Heart left ventricle (tissue), 16 donors: ENCODE measurements around the gene METTL24. TPM values are rescaled to one million over a fixed set of nuclear protein-coding genes. Genes with fewer than 3 reads are reported as not detected.

Experiments used
- ATAC-seq, 4 donors: fragments of 200-7000 bp; cut with Tn5 transposase; one replicate each; pipeline ENCODE4 v1.9.1; 2020 to 2022; ENCODE audit warnings: moderate library complexity in 4 of 4, mild to moderate bottlenecking in 3 of 4, moderate number of reproducible peaks in 1 of 4
- DNase-seq, 5 donors: peaks; one replicate each; pipeline ENCODE4 v3.0.0-alpha.2; 2020
- H3K27ac ChIP-seq, 12 donors: fragments of 200-600 bp; sonication (generic) in 4 of 12; one replicate each; pipeline versions ENCODE4 v1.5.0 to v1.8.0; 2016 to 2022; ENCODE audit warnings: mild to moderate bottlenecking in 2 of 12
- H3K27me3 ChIP-seq, 9 donors: fragments of 200-600 bp; sonication (generic) in 2 of 9; one replicate each; pipeline versions ENCODE4 v1.5.1 to v1.8.0; 2016 to 2022; ENCODE audit warnings: mild to moderate bottlenecking in 3 of 9
- H3K36me3 ChIP-seq, 9 donors: fragments of 200-600 bp; sonication (generic) in 2 of 9; one replicate each; pipeline versions ENCODE4 v1.5.0 to v1.8.0; 2018 to 2022; ENCODE audit warnings: mild to moderate bottlenecking in 2 of 9
- H3K4me1 ChIP-seq, 12 donors: fragments of 200-600 bp; sonication (generic) in 4 of 12; one replicate each; pipeline versions ENCODE4 v1.5.0 to v1.8.0; 2016 to 2022; ENCODE audit warnings: mild to moderate bottlenecking in 3 of 12
- H3K4me3 ChIP-seq, 12 donors: fragments of 200-600 bp; sonication (generic) in 4 of 12; one replicate each; pipeline versions ENCODE4 v1.5.0 to v1.8.0; 2017 to 2022; ENCODE audit warnings: mild to moderate bottlenecking in 9 of 12, moderate library complexity in 4 of 12
- H3K9me3 ChIP-seq, 12 donors: fragments of 200-600 bp; sonication (generic) in 4 of 12; one replicate each; pipeline versions ENCODE4 v1.5.0 to v1.8.0; 2016 to 2022; ENCODE audit warnings: mild to moderate bottlenecking in 1 of 12
- POLR2A ChIP-seq, 2 donors: fragments of 450-650 bp; IDR thresholded peaks; one replicate each; pipeline ENCODE4 v1.6.1; 2017; ENCODE audit warnings: antibody characterized with exemption in 2 of 2, mild to moderate bottlenecking in 2 of 2, moderate library complexity in 2 of 2
- WGBS, 4 donors: extraction: QIAGEN DNeasy Blood & Tissue Kit in 2 of 4; methylation state at CpG; one replicate each; pipeline versions ENCODE4 v1.1.5 to v1.1.7; 2013 to 2018; 5-methylcytosine and 5-hydroxymethylcytosine counted together
- intact Hi-C, 10 donors: fragments of 100-400 bp; cut with DNase I; formaldehyde crosslinking; loops; one replicate each; pipeline versions ENCODE4 v1.11.1 to v1.14.2; 2022
- polyA plus RNA-seq, 2 donors: library from polyadenylated mRNA; stranded (reverse); fragments of 200-250 nt; gene quantifications; one replicate each; pipeline ENCODE4 v1.2.3, GENCODE V29; 2013
- total RNA-seq, 9 donors: library from RNA; depleted of rRNA in 2 of 9; stranded (reverse); fragments of >200 nt in 2 of 9; fragmentation: NEBNext Ultra II Directional in 3 of 9; extraction: Animal tissue kit (Norgen Biotek cat#: 25700) in 3 of 9; gene quantifications; one replicate each; pipeline versions ENCODE4 v1.1.0 to v1.2.4, GENCODE V29; 2016 to 2023
- TF ChIP-seq, protein P1 (sequence below), 12 donors: fragments of 200-600 bp; sonication (generic) in 4 of 12; IDR thresholded peaks; one replicate each; pipeline versions ENCODE4 v1.5.0 to v1.8.0; 2018 to 2022; ENCODE audit warnings: antibody characterized with exemption in 12 of 12, mild to moderate bottlenecking in 5 of 12
- donor health status: ischemic (EF 13 %, LVEDD 7.1; RV severe dilation, severe dysfunction).
- donor health status: healthy with polysubstance abuse.
- donor health status: DM: no; HTN: yes; CAD: no.
- donor health status: DM: no; HTN: no; CAD: no.
- donor health status: ischemic (EF 25% LVEDD 6.9; RV normal size, moderate dysfunction).
- donor health status: ischemic (EF 25% LVEDD 5.7; RV mildly dilated, moderate dysfunction).
- donor health status: healthy.
- donor health status: DM: yes; HTN: yes; CAD: no.
- donor health status: ischemic (EF 35%, LVEDD 5.7; RV mildly dilated, moderate dysfunction).
- donor health status: nonischemic (EF 11% LVEDD 7.7; RV severe dilation, severe dysfunction).
- donor health status: DM: yes; HTN: yes; CAD: no.
- donor health status: PGD.
- donor health status: ischemic (EF 29% LVEDD 5.4; RV normal size, mild dysfunction).
- donor health status: nonischemic (EF 23%, LVEDD 6.1; RV moderate dilation, normal function).

Gene METTL24
- total and polyA plus RNA-seq, 11 donors: 0.60 to 2.8 (median 1.8) TPM; not detected in 3

- DNase-seq: no peak
- no peaks in the 10 kb centered on the region for H3K36me3 ChIP-seq
- no peak overlapping the region for H3K27ac ChIP-seq
- peaks cover 0 to 6% (median 0%) of the 10 kb centered on the region in 12 donors for H3K4me1 ChIP-seq
- H3K27me3 ChIP-seq: peaks cover 0 to 7% (median 0%) of the 10 kb centered on the region in 9 donors
- no peak overlapping the region for H3K4me3 ChIP-seq
- ATAC-seq: no peak
- no peak for TF ChIP-seq POLR2A (IDR thresholded peaks at IDR 0.05)
- TF ChIP-seq, protein P1, sequence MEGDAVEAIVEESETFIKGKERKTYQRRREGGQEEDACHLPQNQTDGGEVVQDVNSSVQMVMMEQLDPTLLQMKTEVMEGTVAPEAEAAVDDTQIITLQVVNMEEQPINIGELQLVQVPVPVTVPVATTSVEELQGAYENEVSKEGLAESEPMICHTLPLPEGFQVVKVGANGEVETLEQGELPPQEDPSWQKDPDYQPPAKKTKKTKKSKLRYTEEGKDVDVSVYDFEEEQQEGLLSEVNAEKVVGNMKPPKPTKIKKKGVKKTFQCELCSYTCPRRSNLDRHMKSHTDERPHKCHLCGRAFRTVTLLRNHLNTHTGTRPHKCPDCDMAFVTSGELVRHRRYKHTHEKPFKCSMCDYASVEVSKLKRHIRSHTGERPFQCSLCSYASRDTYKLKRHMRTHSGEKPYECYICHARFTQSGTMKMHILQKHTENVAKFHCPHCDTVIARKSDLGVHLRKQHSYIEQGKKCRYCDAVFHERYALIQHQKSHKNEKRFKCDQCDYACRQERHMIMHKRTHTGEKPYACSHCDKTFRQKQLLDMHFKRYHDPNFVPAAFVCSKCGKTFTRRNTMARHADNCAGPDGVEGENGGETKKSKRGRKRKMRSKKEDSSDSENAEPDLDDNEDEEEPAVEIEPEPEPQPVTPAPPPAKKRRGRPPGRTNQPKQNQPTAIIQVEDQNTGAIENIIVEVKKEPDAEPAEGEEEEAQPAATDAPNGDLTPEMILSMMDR (IDR thresholded peaks at IDR 0.05): no peak
- H3K9me3 ChIP-seq: no peaks in the 10 kb centered on the region
- intact Hi-C loops: no loop called here
- WGBS, 4 donors: 86 to 100% (median 88%) methylated on average over 1 of the region's 1 CpG
Measured at GRCh38 chr6:110367825-110368224, 9.7 kb upstream of the METTL24 start.

GRCh38 chr6:110366975-110367374 is 8.8 kb upstream of the METTL24 start:
- TF ChIP-seq POLR2A (IDR thresholded peaks at IDR 0.05): no peak
- TF ChIP-seq, protein P1 (IDR thresholded peaks at IDR 0.05): no peak
- Histone ChIP-seq H3K36me3 (no peaks in the 10 kb centered on the region), H3K27ac (no peak overlapping the region), H3K4me1 (peaks cover 0 to 6% (median 0%) of the 10 kb centered on the region in 12 donors), H3K9me3 (no peaks in the 10 kb centered on the region), H3K27me3 (peaks cover 0 to 8% (median 0%) of the 10 kb centered on the region in 9 donors), H3K4me3 (no peak overlapping the region)
- no peak for ATAC-seq
- intact Hi-C loops: no loop called here
- 81 to 86% (median 84%) methylated on average over 2 of the region's 2 CpGs for WGBS, 4 donors
- no peak for DNase-seq

DNA sequence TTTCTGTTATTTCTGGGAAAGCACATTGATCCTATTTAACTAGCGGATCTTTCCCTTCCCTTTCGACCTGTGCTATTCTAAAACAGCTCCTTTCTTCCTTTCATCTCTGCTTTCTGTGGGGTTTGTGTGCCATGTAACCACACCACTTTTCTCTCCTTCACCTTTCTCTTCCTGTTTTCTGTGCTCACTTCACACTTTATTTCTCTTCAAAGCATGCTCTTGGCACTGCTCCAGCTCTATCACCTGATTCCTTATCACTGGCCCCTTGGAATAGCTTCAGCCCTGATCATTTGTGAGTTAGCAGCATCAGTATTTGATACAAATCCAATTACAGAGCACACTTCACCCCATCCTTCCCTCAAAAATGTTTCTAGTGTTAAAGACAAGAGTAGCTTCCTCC is 8.1 kb upstream of the METTL24 start:
- Histone ChIP-seq H3K27me3 (peaks cover 0 to 10% (median 0%) of the 10 kb centered on the region in 9 donors), H3K4me3 (no peak overlapping the region), H3K27ac (no peak overlapping the region), H3K9me3 (no peaks in the 10 kb centered on the region), H3K36me3 (no peaks in the 10 kb centered on the region), H3K4me1 (peaks cover 0 to 6% (median 0%) of the 10 kb centered on the region in 12 donors)
- DNase-seq (no peak), ATAC-seq (no peak)
- TF ChIP-seq POLR2A (IDR thresholded peaks at IDR 0.05): no peak
- TF ChIP-seq, protein P1 (IDR thresholded peaks at IDR 0.05): no peak
- intact Hi-C loops: no loop called here
- 48 to 74% (median 72%) methylated on average over 2 of the region's 2 CpGs for WGBS, 4 donors

DNA sequence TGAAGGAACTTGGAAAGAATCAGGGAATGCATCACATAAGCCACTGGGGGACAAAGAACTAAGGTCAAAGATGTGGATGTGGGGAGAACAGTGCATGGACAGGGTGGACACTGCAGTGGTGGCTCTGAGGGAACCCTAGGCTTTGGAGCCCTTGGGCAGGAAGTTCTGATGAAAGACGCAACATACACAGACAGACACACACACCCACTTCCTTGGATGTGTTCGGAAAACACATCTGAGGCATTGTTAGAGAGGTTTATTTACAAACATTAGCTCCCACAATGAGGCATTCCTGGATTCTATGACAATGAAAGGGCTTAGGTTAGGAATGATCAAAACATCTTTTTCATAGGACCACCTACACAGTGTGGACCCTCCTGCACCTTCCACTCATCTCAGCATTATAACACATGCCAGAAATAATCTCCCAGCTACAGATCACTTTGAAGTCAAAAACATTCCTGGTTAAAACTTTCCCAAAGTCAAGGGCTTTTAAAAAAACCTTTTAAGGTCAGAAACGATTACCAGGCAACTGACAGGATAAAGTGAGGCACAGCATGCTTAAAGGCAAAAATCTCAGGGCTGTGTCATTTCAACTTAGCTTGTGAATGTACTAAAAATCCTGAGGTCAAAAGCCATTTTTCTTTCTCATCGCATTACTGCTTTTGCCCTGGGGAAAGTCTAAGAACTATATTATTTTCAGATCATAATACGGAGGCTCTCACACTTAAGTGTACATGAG is 6.4 kb upstream of the METTL24 start:
- Histone ChIP-seq H3K36me3 (no peaks in the 10 kb centered on the region), H3K27ac (peak overlapping the region in 1 of 12 donors; percentile 77), H3K4me3 (no peak overlapping the region), H3K9me3 (no peaks in the 10 kb centered on the region), H3K4me1 (peaks cover 0 to 6% (median 0%) of the 10 kb centered on the region in 12 donors), H3K27me3 (peaks cover 0 to 23% (median 0%) of the 10 kb centered on the region in 9 donors)
- TF ChIP-seq, protein P1 (IDR thresholded peaks at IDR 0.05): no peak
- TF ChIP-seq POLR2A (IDR thresholded peaks at IDR 0.05): no peak
- WGBS, 4 donors: 60 to 76% (median 68%) methylated on average over 5 of the region's 5 CpGs
- intact Hi-C loops: no loop called here
- ATAC-seq (peak in 1 of 4 donors; percentile 26), DNase-seq (no peak)
